Subcutaneous abdominal adipose tissue (tissue), 5 donors: ENCODE data around the gene CDC34.

ENCODE experiments used
- H3K27ac ChIP-seq: one replicate; pipeline ENCODE4 v1.7.0; 2013; ENCODE audit warnings: low read depth, mild to moderate bottlenecking, inconsistent platforms, low read length, moderate library complexity
- H3K27me3 ChIP-seq, 5 donors: one replicate each; pipeline ENCODE4 v1.7.0; 2013; ENCODE audit warnings: low read length in 5 of 5, inconsistent platforms in 1 of 5; ENCODE audit not compliant: control insufficient read depth in 5 of 5, insufficient read depth in 4 of 5
- H3K36me3 ChIP-seq, 5 donors: one replicate each; pipeline ENCODE4 v1.7.0; 2013; ENCODE audit warnings: low read length in 5 of 5; ENCODE audit not compliant: control insufficient read depth in 5 of 5, insufficient read depth in 5 of 5
- H3K4me1 ChIP-seq, 5 donors: one replicate each; pipeline ENCODE4 v1.7.0; 2013; ENCODE audit warnings: low read length in 5 of 5, mild to moderate bottlenecking in 3 of 5, moderate library complexity in 1 of 5; ENCODE audit not compliant: control insufficient read depth in 5 of 5, insufficient read depth in 5 of 5
- H3K4me3 ChIP-seq, 5 donors: one replicate each; pipeline ENCODE4 v1.7.0; 2013; ENCODE audit warnings: low read length in 5 of 5, low read depth in 1 of 5
- H3K9ac ChIP-seq, 5 donors: one replicate each; pipeline ENCODE4 v1.7.0; 2013; ENCODE audit warnings: low read length in 5 of 5, mild to moderate bottlenecking in 4 of 5, moderate library complexity in 3 of 5
- H3K9me3 ChIP-seq, 5 donors: one replicate each; pipeline ENCODE4 v1.7.0; 2013; ENCODE audit warnings: low read length in 5 of 5; ENCODE audit not compliant: control insufficient read depth in 5 of 5
- donor health status: healthy.
- donor health status: healthy.
- donor health status: healthy.
- donor health status: healthy.
- donor health status: healthy.

CDC34 gene

GRCh38 chr19:558770-559439, 27.3 kb downstream of the CDC34 start:
- Histone ChIP-seq H3K27ac (no peak overlapping the region), H3K4me3 (no peak overlapping the region), H3K36me3 (no peaks in the 10 kb centered on the region), H3K27me3 (no peaks in the 10 kb centered on the region), H3K4me1 (peaks cover 1 to 25% (median 18%) of the 10 kb centered on the region in 5 donors), H3K9me3 (no peaks in the 10 kb centered on the region), H3K9ac (no peak overlapping the region)

GRCh38 chr19:560121-560520, 28.6 kb downstream of the CDC34 start:
- H3K4me3 ChIP-seq = no peak overlapping the region
- no peaks in the 10 kb centered on the region for H3K9me3 ChIP-seq
- H3K9ac ChIP-seq = no peak overlapping the region
- H3K27me3 ChIP-seq = no peaks in the 10 kb centered on the region
- no peak overlapping the region for H3K27ac ChIP-seq
- H3K4me1 ChIP-seq = peaks cover 1 to 22% (median 18%) of the 10 kb centered on the region in 5 donors
- no peaks in the 10 kb centered on the region for H3K36me3 ChIP-seq

GRCh38 chr19:566403-566802, 34.8 kb downstream of the CDC34 start:
- H3K27ac ChIP-seq = no peak overlapping the region
- no peaks in the 10 kb centered on the region for H3K36me3 ChIP-seq
- H3K4me3 ChIP-seq = no peak overlapping the region
- no peak overlapping the region for H3K9ac ChIP-seq
- H3K27me3 ChIP-seq = no peaks in the 10 kb centered on the region
- no peaks in the 10 kb centered on the region for H3K9me3 ChIP-seq
- H3K4me1 ChIP-seq = peaks cover 0 to 12% (median 6%) of the 10 kb centered on the region in 5 donors

- Histone ChIP-seq H3K27ac (no peak overlapping the region), H3K4me3 (no peak overlapping the region)
These were observed 35.3 kb downstream of the CDC34 start for GRCh38 chr19:566844-567243.

GRCh38 chr19:567296-567900, 35.8 kb downstream of the CDC34 start:
- Histone ChIP-seq H3K9ac (no peak overlapping the region), H3K36me3 (no peaks in the 10 kb centered on the region), H3K27ac (no peak overlapping the region), H3K9me3 (no peaks in the 10 kb centered on the region), H3K4me3 (no peak overlapping the region), H3K4me1 (peaks cover 0 to 19% (median 13%) of the 10 kb centered on the region in 5 donors), H3K27me3 (no peaks in the 10 kb centered on the region)

More at GRCh38 chr19:566844-567243, 35.3 kb downstream of the CDC34 start:
- Histone ChIP-seq H3K27me3 (no peaks in the 10 kb centered on the region), H3K9me3 (no peaks in the 10 kb centered on the region), H3K4me1 (peaks cover 0 to 17% (median 10%) of the 10 kb centered on the region in 5 donors), H3K9ac (no peak overlapping the region), H3K36me3 (no peaks in the 10 kb centered on the region)

GRCh38 chr19:570251-570686, 38.7 kb downstream of the CDC34 start:
- H3K36me3 ChIP-seq = no peaks in the 10 kb centered on the region
- H3K9me3 ChIP-seq = no peaks in the 10 kb centered on the region
- no peaks in the 10 kb centered on the region for H3K27me3 ChIP-seq
- H3K27ac ChIP-seq = no peak overlapping the region
- no peak overlapping the region for H3K4me3 ChIP-seq
- H3K9ac ChIP-seq = no peak overlapping the region
- peaks cover 4 to 42% (median 38%) of the 10 kb centered on the region in 5 donors for H3K4me1 ChIP-seq

GRCh38 chr19:570937-571565, 39.5 kb downstream of the CDC34 start:
- Histone ChIP-seq H3K4me3 (peak overlapping the region; percentile 59 to 92 (median 70)), H3K27ac (peak overlapping the region; percentile 40), H3K9ac (peak overlapping the region in 4 of 5 donors; percentile 13 to 70 (median 46)), H3K36me3 (no peaks in the 10 kb centered on the region), H3K9me3 (no peaks in the 10 kb centered on the region), H3K27me3 (no peaks in the 10 kb centered on the region), H3K4me1 (peaks cover 4 to 49% (median 45%) of the 10 kb centered on the region in 5 donors)

GRCh38 chr19:571566-571974, 40.0 kb downstream of the CDC34 start:
- peaks cover 4 to 52% (median 48%) of the 10 kb centered on the region in 5 donors for H3K4me1 ChIP-seq
- peak overlapping the region in 4 of 5 donors; percentile 23 to 70 (median 68) for H3K9ac ChIP-seq
- H3K9me3 ChIP-seq = no peaks in the 10 kb centered on the region
- no peaks in the 10 kb centered on the region for H3K36me3 ChIP-seq
- no peaks in the 10 kb centered on the region for H3K27me3 ChIP-seq
- H3K27ac ChIP-seq = peak overlapping the region; percentile 40
- H3K4me3 ChIP-seq = peak overlapping the region; percentile 59 to 92 (median 70)

GRCh38 chr19:572140-572742, 40.7 kb downstream of the CDC34 start, which contains the start of gene BSG:
BSG (plus strand) TSS chr19:572596; CDS start chr19:572635, 39 bp downstream.
- H3K9me3 ChIP-seq = no peaks in the 10 kb centered on the region
- H3K4me3 ChIP-seq = peak within 1 kb of the TSS; percentile 86 to 95 (median 91)
- H3K9ac ChIP-seq = peak within 1 kb of the TSS; percentile 48 to 98 (median 92)
- no peaks in the 10 kb centered on the region for H3K36me3 ChIP-seq
- peak within 1 kb of the TSS; percentile 76 for H3K27ac ChIP-seq
- H3K4me1 ChIP-seq = peaks cover 4 to 57% (median 50%) of the 10 kb centered on the region in 5 donors
- no peaks in the 10 kb centered on the region for H3K27me3 ChIP-seq
